Kidney (tissue), 14 donors: ENCODE results near the gene FAM120A. TPM values are rescaled to one million over a fixed set of nuclear protein-coding genes. Genes with fewer than 3 reads are reported as not detected.

Experiments
- DNase-seq, 5 donors: peaks; one replicate each; pipeline ENCODE4 v3.0.0-alpha.2; 2013 to 2020
- FAIRE-seq: peaks from 2 replicates; lab custom pipeline; 2012; peaks lifted over from hg19 to GRCh38; lab: Jason Lieb, UNC
- H3K27ac ChIP-seq, 2 donors: one replicate each; pipeline ENCODE4 v1.7.0; 2013; ENCODE audit warnings: low read depth in 2 of 2, low read length in 2 of 2, inconsistent platforms in 1 of 2
- H3K27me3 ChIP-seq: one replicate; pipeline ENCODE4 v1.7.1; 2013; ENCODE audit warnings: low read length, inconsistent platforms; ENCODE audit not compliant: control insufficient read depth, insufficient read depth
- H3K36me3 ChIP-seq, 3 donors: one replicate each; pipeline versions ENCODE4 v1.7.0 to v1.7.1; 2013; ENCODE audit warnings: low read length in 3 of 3, control low read depth in 1 of 3, inconsistent platforms in 1 of 3; ENCODE audit not compliant: insufficient read depth in 3 of 3, control insufficient read depth in 2 of 3
- H3K4me1 ChIP-seq, 3 donors: one replicate each; pipeline versions ENCODE4 v1.7.0 to v1.7.1; 2013; ENCODE audit warnings: low read length in 3 of 3, inconsistent platforms in 1 of 3, low read depth in 1 of 3; ENCODE audit not compliant: control insufficient read depth in 2 of 3, insufficient read depth in 2 of 3
- H3K4me3 ChIP-seq, 3 donors: one replicate each; pipeline versions ENCODE4 v1.7.0 to v1.8.1; 2013; ENCODE audit warnings: low read length in 3 of 3, control low read depth in 1 of 3, inconsistent platforms in 1 of 3
- H3K9ac ChIP-seq, 3 donors: one replicate each; pipeline versions ENCODE4 v1.7.0 to v1.7.1; 2013; ENCODE audit warnings: low read length in 3 of 3, control low read depth in 1 of 3, inconsistent platforms in 1 of 3
- H3K9me3 ChIP-seq, 3 donors: one replicate each; pipeline versions ENCODE4 v1.7.0 to v1.7.1; 2013; ENCODE audit warnings: low read length in 3 of 3, control low read depth in 1 of 3, inconsistent platforms in 1 of 3; ENCODE audit not compliant: control insufficient read depth in 2 of 3, insufficient read depth in 1 of 3
- intact Hi-C: fragments of 100-400 bp; cut with DNase I; formaldehyde crosslinking; loops from one replicate; pipeline ENCODE4 v1.11.1; 2022
- polyA plus RNA-seq: library from polyadenylated mRNA; stranded (reverse); fragments of 350-450 nt; fragmentation: Illumina TruSeq; extraction: RNeasy Lipid Tissue Mini Kit (QIAGEN cat#74804); gene quantifications from one replicate; pipeline ENCODE4 v1.2.3, GENCODE V29; 2014; ENCODE audit warnings: low read depth, low replicate concordance; ENCODE audit not compliant: insufficient read depth
- total RNA-seq: library from RNA; stranded (reverse); fragmentation: NEBNext Ultra II Directional; extraction: Animal tissue kit (Norgen Biotek cat#: 25700); gene quantifications from one replicate; pipeline ENCODE4 v1.2.1, GENCODE V29; 2021
- TF ChIP-seq, protein P1 (sequence below): IDR thresholded peaks from 3 replicates; pipeline ENCODE4 v1.5.1; 2012; ENCODE audit warnings: mild to moderate bottlenecking, moderate library complexity, borderline replicate concordance; ENCODE audit not compliant: insufficient read depth; ENCODE audit errors: extremely low read depth
- donor health status: control.
- donor health status: control.
- donor health status: control.
- donor health status: control.
- donor health status: control.
- donor health status: DM: yes; HTN: yes; CAD: no.
- donor health status: Normal renal cell carcinoma (clear cell type).

FAM120A gene
- total and polyA plus RNA-seq, 2 donors from 2014 or later, result 43.7 to 127 TPM

DNA sequence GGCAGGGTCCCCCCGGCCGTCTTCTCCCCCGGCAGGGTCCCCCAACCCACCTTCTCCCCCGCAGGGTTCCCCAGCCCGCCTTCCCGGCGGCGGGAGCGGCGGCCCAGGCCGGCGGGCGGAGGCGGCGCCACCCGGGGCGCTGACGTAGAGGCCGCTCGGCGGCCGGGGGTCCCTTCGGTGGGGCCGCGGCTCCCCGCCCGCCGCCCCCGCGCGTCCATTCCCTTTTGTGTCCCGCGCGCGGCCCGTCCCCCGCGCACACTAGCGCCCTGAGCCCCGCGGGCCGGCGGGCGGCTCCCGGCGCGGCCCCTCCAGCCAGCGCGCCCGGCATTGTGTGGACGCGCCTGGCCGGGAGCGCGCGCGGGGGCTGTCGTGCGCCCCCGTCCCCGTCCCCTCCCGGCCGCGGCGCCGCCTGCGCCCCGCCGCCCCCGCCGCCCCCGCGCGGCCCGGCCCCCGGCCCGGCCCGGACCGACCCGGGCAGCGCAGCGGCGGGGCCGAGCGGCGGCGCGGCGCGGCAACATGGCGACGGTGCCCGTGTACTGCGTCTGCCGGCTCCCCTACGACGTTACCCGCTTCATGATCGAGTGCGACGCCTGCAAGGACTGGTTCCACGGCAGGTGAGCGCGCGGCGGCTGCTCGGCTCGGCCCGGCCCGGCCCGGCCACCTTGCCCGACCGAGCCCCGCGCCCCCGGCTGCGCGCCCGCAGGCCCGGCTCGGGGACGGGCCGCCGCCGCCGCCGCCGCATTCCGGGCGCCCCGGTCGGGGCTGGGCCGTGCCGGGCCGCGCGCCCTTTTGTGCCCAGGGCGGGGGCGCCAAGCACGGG lies 125.0 kb downstream of the FAM120A start, which contains the start of gene PHF2:
TSS of gene PHF2 (plus strand) at position 327 of the 820 bp plus-strand sequence. CDS start at position 517, 190 bp downstream.
- FAIRE-seq (no peak), DNase-seq (peak in 4 of 5 donors; percentile 28 to 81 (median 49))
- no peaks in the 10 kb centered on the region for H3K9me3 ChIP-seq
- peaks cover 0 to 29% (median 11%) of the 10 kb centered on the region in 3 donors for H3K4me1 ChIP-seq
- peak within 1 kb of the TSS; percentile 87 to 90 for H3K27ac ChIP-seq
- H3K9ac ChIP-seq, result peak within 1 kb of the TSS; percentile 35 to 87 (median 83)
- peak within 1 kb of the TSS; percentile 68 to 84 (median 78) for H3K4me3 ChIP-seq
- TF ChIP-seq, protein P1, sequence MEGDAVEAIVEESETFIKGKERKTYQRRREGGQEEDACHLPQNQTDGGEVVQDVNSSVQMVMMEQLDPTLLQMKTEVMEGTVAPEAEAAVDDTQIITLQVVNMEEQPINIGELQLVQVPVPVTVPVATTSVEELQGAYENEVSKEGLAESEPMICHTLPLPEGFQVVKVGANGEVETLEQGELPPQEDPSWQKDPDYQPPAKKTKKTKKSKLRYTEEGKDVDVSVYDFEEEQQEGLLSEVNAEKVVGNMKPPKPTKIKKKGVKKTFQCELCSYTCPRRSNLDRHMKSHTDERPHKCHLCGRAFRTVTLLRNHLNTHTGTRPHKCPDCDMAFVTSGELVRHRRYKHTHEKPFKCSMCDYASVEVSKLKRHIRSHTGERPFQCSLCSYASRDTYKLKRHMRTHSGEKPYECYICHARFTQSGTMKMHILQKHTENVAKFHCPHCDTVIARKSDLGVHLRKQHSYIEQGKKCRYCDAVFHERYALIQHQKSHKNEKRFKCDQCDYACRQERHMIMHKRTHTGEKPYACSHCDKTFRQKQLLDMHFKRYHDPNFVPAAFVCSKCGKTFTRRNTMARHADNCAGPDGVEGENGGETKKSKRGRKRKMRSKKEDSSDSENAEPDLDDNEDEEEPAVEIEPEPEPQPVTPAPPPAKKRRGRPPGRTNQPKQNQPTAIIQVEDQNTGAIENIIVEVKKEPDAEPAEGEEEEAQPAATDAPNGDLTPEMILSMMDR, result no peak
- no peaks in the 10 kb centered on the region for H3K36me3 ChIP-seq
- intact Hi-C loops, result no loop called here
- H3K27me3 ChIP-seq, result no peaks in the 10 kb centered on the region

DNA sequence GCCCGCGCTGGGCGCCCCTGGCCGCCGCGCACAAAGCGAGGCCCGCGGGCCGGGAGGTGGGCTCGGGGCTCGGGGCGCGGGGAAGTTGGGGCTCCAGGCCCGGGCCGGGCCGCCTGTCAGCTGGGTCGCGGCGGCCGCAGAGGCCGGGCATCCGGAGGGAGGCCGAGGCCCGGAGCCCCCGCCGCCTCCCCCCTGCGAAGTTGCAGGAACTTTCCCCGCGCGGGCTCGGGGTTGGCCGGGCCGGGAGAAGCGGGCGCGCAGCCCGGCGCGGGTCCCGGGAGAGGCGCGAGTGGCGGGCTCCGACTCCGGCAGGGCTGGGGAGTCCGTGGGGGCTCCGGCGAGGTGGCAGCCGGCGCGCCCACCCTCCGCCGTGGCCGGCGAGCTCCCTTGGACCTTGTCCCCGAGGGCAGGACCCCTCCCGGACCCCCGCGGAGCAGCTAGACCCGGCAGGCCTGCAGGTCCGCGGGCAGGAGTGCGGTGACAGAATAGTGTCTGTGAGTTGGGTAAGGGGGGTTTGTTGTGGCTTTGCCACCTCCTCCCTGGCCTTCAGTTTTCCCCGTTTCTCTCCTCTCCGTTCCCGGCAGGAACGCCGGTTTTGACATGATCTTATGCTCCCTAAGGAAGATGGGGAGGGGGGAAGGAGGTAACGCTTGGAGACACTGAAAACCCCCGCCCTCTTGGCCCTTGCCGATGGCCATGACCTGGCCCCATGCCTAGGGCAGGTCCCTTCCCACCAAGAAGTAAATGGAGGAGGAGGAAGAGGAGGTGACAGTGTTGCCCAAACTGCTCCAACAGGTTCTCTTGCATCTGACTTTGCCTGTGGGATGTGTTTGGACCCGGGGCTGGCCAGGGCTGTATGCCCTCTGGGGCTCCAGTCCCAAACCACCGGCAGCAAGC lies 125.8 kb downstream of the FAM120A start:
- no peak for FAIRE-seq

DNA sequence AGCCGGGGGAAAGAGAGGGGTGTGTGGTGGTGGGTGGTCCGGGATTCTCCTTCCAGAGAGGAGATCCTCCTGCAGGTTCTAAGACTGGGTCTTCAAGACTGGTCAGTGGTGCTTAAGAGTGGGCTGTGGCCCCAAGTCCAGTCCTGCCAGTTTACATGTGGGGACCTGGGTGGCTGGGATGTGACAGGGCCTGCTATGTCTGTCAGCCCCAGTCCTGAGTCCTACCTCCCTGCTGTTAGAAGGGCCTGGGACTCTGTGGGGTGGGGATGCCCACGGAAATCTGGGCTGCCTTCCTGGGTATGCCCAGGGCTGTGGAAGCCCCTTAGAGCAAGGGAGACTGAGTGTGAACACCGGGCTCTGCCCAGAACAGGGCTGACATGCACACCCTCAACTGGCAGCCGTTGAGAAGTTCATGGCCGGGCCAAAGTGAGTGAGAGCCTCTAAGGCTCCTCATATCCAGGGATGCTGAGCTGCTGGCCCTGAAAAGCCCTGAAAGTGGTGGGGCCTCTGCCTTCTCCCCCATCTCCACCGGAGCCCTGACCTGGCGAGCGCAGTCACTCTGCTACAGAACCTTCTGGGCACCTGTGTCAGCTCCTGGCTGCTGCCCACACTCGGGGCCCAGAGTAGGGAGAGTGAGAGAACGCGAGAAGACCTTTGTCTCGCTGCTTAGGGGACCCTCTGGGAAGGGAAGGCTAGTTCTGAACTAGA lies 126.6 kb downstream of the FAM120A start:
- FAIRE-seq (no peak), DNase-seq (peak in 3 of 5 donors; percentile 28 to 51 (median 35))
- H3K9ac ChIP-seq, result peak overlapping the region in 2 of 3 donors; percentile 75 to 83
- peak overlapping the region; percentile 23 to 72 for H3K27ac ChIP-seq
- peaks cover 0 to 35% (median 11%) of the 10 kb centered on the region in 3 donors for H3K4me1 ChIP-seq
- intact Hi-C loops, result no loop called here
- no peaks in the 10 kb centered on the region for H3K9me3 ChIP-seq
- TF ChIP-seq, protein P1, result no peak
- H3K4me3 ChIP-seq, result peak overlapping the region; percentile 53 to 84 (median 78)
- no peaks in the 10 kb centered on the region for H3K27me3 ChIP-seq
- H3K36me3 ChIP-seq, result no peaks in the 10 kb centered on the region

More for the DNA sequence above, 125.8 kb downstream of the FAM120A start:
- H3K4me1 ChIP-seq, result peaks cover 0 to 34% (median 11%) of the 10 kb centered on the region in 3 donors
- TF ChIP-seq, protein P1, result no peak
- DNase-seq, result peak in 4 of 5 donors; percentile 32 to 87 (median 61)
- H3K4me3 ChIP-seq, result peak overlapping the region; percentile 53 to 84 (median 78)
- H3K27ac ChIP-seq, result peak overlapping the region; percentile 67 to 72
- peak overlapping the region; percentile 8 to 83 (median 75) for H3K9ac ChIP-seq
- H3K27me3 ChIP-seq, result no peaks in the 10 kb centered on the region
- no peaks in the 10 kb centered on the region for H3K9me3 ChIP-seq
- H3K36me3 ChIP-seq, result no peaks in the 10 kb centered on the region
- intact Hi-C loops, result no loop called here
